Neural cell (in vitro differentiated cells): ENCODE data around the gene HMCN2. TPM values are rescaled to one million over a fixed set of nuclear protein-coding genes. Genes with fewer than 3 reads are reported as not detected.

Experiments used
- H2AFZ ChIP-seq: fragments of 200-600, 300-800 bp; sonication (generic), shearing (Covaris generic); 2 replicates; pipeline ENCODE4 v1.6.0; 2014; ENCODE audit warnings: low read depth, mild to moderate bottlenecking, antibody characterized with exemption, low read length, moderate library complexity
- H3F3A ChIP-seq: fragments of 200-600 bp; shearing (Covaris generic); 2 replicates; pipeline ENCODE4 v1.6.1; 2016; ENCODE audit warnings: mild to moderate bottlenecking, moderate library complexity, mixed read lengths, antibody characterized with exemption, low read length; ENCODE audit not compliant: insufficient read depth, poor library complexity, severe bottlenecking
- H3K27ac ChIP-seq: fragments of 200-600, 300-800 bp; sonication (generic), shearing (Covaris generic); 2 replicates; pipeline ENCODE4 v1.5.1; 2014; ENCODE audit warnings: mild to moderate bottlenecking, low read length, moderate library complexity
- H3K27me3 ChIP-seq: fragments of 300-800, 200-600 bp; sonication (generic), shearing (Covaris generic); 2 replicates; pipeline ENCODE4 v1.6.0; 2014; ENCODE audit warnings: mild to moderate bottlenecking, low read depth, low read length, moderate library complexity; ENCODE audit not compliant: insufficient read depth
- H3K36me3 ChIP-seq: fragments of 300-800, 200-600 bp; sonication (generic), shearing (Covaris generic); 2 replicates; pipeline ENCODE4 v1.5.1; 2014; ENCODE audit warnings: mild to moderate bottlenecking, antibody characterized with exemption, low read length, moderate library complexity; ENCODE audit not compliant: insufficient read depth
- H3K4me2 ChIP-seq: fragments of 300-800, 200-600 bp; sonication (generic), shearing (Covaris generic); 2 replicates; pipeline ENCODE4 v1.6.0; 2014; ENCODE audit warnings: mild to moderate bottlenecking, low read length
- H3K4me3 ChIP-seq: fragments of 300-800, 200-600 bp; sonication (generic), shearing (Covaris generic); 2 replicates; pipeline ENCODE4 v1.5.1; 2014; ENCODE audit warnings: mild to moderate bottlenecking, low read length, moderate library complexity
- H3K79me2 ChIP-seq: fragments of 200-600 bp; shearing (Covaris generic); replicated peaks from 2 replicates; pipeline ENCODE4 v1.6.0; 2014; ENCODE audit warnings: mild to moderate bottlenecking, low read length, moderate library complexity; ENCODE audit not compliant: insufficient read depth
- H3K9ac ChIP-seq: fragments of 300-800, 200-600 bp; sonication (generic), shearing (Covaris generic); 2 replicates; pipeline ENCODE4 v1.6.1; 2016; ENCODE audit warnings: mild to moderate bottlenecking, low read length, mixed read lengths
- H3K9me2 ChIP-seq: fragments of 200-600 bp; shearing (Covaris generic); 2 replicates; pipeline ENCODE4 v1.6.1; 2016; ENCODE audit warnings: mild to moderate bottlenecking, low read length, mixed read lengths; ENCODE audit not compliant: insufficient read depth
- H3K9me3 ChIP-seq: fragments of 200-600, 300-800 bp; sonication (generic), shearing (Covaris generic); 2 replicates; pipeline ENCODE4 v1.6.1; 2016; ENCODE audit warnings: mild to moderate bottlenecking, mixed run types, low read length, moderate library complexity, mixed read lengths
- H4K20me1 ChIP-seq: fragments of 200-600 bp; shearing (Covaris generic); 2 replicates; pipeline ENCODE4 v1.6.1; 2016; ENCODE audit warnings: mild to moderate bottlenecking, mixed run types; ENCODE audit not compliant: insufficient read depth
- EP300 ChIP-seq: fragments of 450-650 bp; conservative IDR thresholded peaks from 2 replicates; pipeline ENCODE4 v1.6.1; 2014; ENCODE audit warnings: antibody characterized with exemption, mild to moderate bottlenecking, moderate library complexity; ENCODE audit not compliant: poor library complexity, severe bottlenecking
- EZH2 ChIP-seq: fragments of 200-600, 300-800 bp; shearing (Covaris generic), sonication (generic); IDR thresholded peaks from 2 replicates; pipeline ENCODE4 v1.6.1; 2014; ENCODE audit warnings: antibody characterized with exemption, low read length, borderline replicate concordance, mild to moderate bottlenecking; ENCODE audit not compliant: insufficient read depth, poor library complexity, severe bottlenecking
- MXI1 ChIP-seq: fragments of 450-650 bp; conservative IDR thresholded peaks from 2 replicates; pipeline ENCODE4 v1.6.1; 2014; ENCODE audit warnings: antibody characterized with exemption, mild to moderate bottlenecking; ENCODE audit not compliant: poor library complexity, severe bottlenecking
- POLR2AphosphoS5 ChIP-seq: IDR thresholded peaks from 2 replicates; pipeline ENCODE4 v1.6.1; 2012
- RAD21 ChIP-seq: fragments of 450-650 bp; conservative IDR thresholded peaks from 2 replicates; pipeline ENCODE4 v1.6.1; 2014; ENCODE audit warnings: antibody characterized with exemption, mild to moderate bottlenecking, moderate library complexity
- SMC3 ChIP-seq: fragments of 450-650 bp; conservative IDR thresholded peaks from 2 replicates; pipeline ENCODE4 v1.6.1; 2014; ENCODE audit warnings: antibody characterized with exemption, mild to moderate bottlenecking, moderate library complexity; ENCODE audit not compliant: poor library complexity
- TAF1 ChIP-seq: IDR thresholded peaks from 2 replicates; pipeline ENCODE4 v1.6.1; 2012; ENCODE audit warnings: low read depth
- polyA plus RNA-seq: library from polyadenylated mRNA; depleted of rRNA; stranded (reverse); fragments of >200 nt; gene quantifications from 2 replicates; pipeline ENCODE4 v1.2.3, GENCODE V29; 2014
- TF ChIP-seq, protein P1 (sequence below): IDR thresholded peaks from 2 replicates; pipeline ENCODE4 v1.6.1; 2012; ENCODE audit warnings: borderline replicate concordance
- TF ChIP-seq, protein P2 (sequence below): fragments of 450-650 bp; IDR thresholded peaks from 2 replicates; pipeline ENCODE4 v1.5.1; 2014; ENCODE audit warnings: antibody characterized with exemption, mild to moderate bottlenecking, moderate library complexity; ENCODE audit not compliant: poor library complexity, severe bottlenecking

The HMCN2 gene
- polyA plus RNA-seq, 1 donor from 2014 or later, result 1.7 TPM

DNA sequence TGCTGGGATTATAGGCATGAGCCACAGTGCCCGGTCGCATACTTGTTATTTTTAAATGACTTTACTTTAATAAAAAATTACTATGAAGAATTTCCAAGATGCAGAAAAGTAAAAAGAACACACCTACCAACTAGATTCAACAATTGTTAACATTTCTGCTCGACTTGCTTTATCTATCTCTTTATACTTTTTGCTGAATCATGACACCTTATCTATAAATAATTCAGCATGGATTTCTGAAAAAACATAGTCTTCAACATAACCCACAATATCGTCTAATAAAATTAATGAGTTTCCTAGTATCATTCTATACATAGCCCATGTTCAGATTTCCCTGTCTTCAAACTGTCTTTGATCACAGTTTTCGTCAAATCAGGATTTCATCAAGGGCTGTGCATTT, 25.9 kb downstream of the HMCN2 start:
- no peak for TF ChIP-seq SMC3
- TF ChIP-seq, protein P1, sequence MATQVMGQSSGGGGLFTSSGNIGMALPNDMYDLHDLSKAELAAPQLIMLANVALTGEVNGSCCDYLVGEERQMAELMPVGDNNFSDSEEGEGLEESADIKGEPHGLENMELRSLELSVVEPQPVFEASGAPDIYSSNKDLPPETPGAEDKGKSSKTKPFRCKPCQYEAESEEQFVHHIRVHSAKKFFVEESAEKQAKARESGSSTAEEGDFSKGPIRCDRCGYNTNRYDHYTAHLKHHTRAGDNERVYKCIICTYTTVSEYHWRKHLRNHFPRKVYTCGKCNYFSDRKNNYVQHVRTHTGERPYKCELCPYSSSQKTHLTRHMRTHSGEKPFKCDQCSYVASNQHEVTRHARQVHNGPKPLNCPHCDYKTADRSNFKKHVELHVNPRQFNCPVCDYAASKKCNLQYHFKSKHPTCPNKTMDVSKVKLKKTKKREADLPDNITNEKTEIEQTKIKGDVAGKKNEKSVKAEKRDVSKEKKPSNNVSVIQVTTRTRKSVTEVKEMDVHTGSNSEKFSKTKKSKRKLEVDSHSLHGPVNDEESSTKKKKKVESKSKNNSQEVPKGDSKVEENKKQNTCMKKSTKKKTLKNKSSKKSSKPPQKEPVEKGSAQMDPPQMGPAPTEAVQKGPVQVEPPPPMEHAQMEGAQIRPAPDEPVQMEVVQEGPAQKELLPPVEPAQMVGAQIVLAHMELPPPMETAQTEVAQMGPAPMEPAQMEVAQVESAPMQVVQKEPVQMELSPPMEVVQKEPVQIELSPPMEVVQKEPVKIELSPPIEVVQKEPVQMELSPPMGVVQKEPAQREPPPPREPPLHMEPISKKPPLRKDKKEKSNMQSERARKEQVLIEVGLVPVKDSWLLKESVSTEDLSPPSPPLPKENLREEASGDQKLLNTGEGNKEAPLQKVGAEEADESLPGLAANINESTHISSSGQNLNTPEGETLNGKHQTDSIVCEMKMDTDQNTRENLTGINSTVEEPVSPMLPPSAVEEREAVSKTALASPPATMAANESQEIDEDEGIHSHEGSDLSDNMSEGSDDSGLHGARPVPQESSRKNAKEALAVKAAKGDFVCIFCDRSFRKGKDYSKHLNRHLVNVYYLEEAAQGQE, result no peak
- TF ChIP-seq RAD21, result no peak
- no peak for TF ChIP-seq EP300
- no peak for TF ChIP-seq POLR2AphosphoS5
- Histone ChIP-seq H3K36me3 (no peaks in the 10 kb centered on the region), H3F3A (no peaks in the 10 kb centered on the region), H4K20me1 (no peaks in the 10 kb centered on the region), H3K4me2 (no peak overlapping the region), H3K27ac (no peak overlapping the region), H3K9me3 (no peaks in the 10 kb centered on the region), H3K9me2 (no peaks in the 10 kb centered on the region), H3K27me3 (no peaks in the 10 kb centered on the region), H3K4me3 (no peak overlapping the region), H2AFZ (no peak overlapping the region), H3K79me2 (no peaks in the 10 kb centered on the region), H3K9ac (no peak overlapping the region)

DNA sequence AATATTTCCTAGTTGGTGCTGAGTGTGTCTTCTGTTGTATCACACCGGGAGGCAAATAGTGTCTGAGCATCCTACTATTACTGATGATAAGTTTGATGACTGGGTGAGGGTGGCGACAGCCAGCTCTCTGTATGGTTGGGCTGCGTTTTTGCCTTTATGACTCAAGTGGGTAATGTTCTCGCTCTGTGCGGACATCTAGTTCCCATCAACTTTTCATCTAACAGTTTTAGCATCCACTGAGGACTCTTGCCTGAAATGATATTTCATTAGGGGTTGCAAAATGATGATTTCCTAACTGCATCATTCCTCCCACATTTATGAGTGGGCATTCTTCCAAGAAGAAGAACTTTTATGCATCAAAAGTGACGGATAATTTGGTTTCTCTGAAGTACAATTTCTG, 26.5 kb downstream of the HMCN2 start:
- H3K9ac ChIP-seq, result no peak overlapping the region
- H3K9me3 ChIP-seq, result no peaks in the 10 kb centered on the region
- no peak for TF ChIP-seq MXI1
- TF ChIP-seq SMC3, result no peak
- TF ChIP-seq TAF1, result no peak
- TF ChIP-seq, protein P1, result no peak
- TF ChIP-seq, protein P2, sequence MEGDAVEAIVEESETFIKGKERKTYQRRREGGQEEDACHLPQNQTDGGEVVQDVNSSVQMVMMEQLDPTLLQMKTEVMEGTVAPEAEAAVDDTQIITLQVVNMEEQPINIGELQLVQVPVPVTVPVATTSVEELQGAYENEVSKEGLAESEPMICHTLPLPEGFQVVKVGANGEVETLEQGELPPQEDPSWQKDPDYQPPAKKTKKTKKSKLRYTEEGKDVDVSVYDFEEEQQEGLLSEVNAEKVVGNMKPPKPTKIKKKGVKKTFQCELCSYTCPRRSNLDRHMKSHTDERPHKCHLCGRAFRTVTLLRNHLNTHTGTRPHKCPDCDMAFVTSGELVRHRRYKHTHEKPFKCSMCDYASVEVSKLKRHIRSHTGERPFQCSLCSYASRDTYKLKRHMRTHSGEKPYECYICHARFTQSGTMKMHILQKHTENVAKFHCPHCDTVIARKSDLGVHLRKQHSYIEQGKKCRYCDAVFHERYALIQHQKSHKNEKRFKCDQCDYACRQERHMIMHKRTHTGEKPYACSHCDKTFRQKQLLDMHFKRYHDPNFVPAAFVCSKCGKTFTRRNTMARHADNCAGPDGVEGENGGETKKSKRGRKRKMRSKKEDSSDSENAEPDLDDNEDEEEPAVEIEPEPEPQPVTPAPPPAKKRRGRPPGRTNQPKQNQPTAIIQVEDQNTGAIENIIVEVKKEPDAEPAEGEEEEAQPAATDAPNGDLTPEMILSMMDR, result no peak
- no peak for TF ChIP-seq RAD21
- TF ChIP-seq POLR2AphosphoS5, result no peak
- no peak for TF ChIP-seq EP300
- TF ChIP-seq EZH2, result no peak
- no peak overlapping the region for H2AFZ ChIP-seq
- no peaks in the 10 kb centered on the region for H3K79me2 ChIP-seq
- no peak overlapping the region for H3K4me3 ChIP-seq
- H3K9me2 ChIP-seq, result no peaks in the 10 kb centered on the region
- H3K27ac ChIP-seq, result no peak overlapping the region
- no peak overlapping the region for H3K4me2 ChIP-seq
- no peaks in the 10 kb centered on the region for H3F3A ChIP-seq
- H3K27me3 ChIP-seq, result no peaks in the 10 kb centered on the region
- H3K36me3 ChIP-seq, result no peaks in the 10 kb centered on the region
- no peaks in the 10 kb centered on the region for H4K20me1 ChIP-seq
